Measurements from ENCODE around the gene ST6GAL1. TPM values are rescaled to one million over a fixed set of nuclear protein-coding genes. Genes with fewer than 3 reads are reported as not detected.
A peak's percentile ranks its signal among the peaks of the same experiment; 100 is the strongest.
"Not testable (repeated sequence)": the region's sequence is repeated elsewhere in the genome, so short reads cannot be mapped to it uniquely, and the experiment has no call there.

The ST6GAL1 gene
- total RNA-seq, 1 experiment from 2014 or later = 25.6 TPM

GRCh38 chr3:186990878-186991308 is 60.6 kb downstream of the ST6GAL1 start:
- Histone ChIP-seq H2AFZ (no peak overlapping the region), H3K9me2 (ENCODE audit: insufficient read depth) (no peaks in the 10 kb centered on the region), H3K27ac (peak overlapping the region; percentile 73), H3K4me2 (no peak overlapping the region; the same call in 1 of the 2 replicates), H3K36me3 (ENCODE audit: low read depth) (no peaks in the 10 kb centered on the region), H3F3A (ENCODE audit: insufficient read depth, low read depth) (peaks cover 22% of the 10 kb centered on the region), H3K9me3 (ENCODE audit: insufficient read depth, low read depth) (0 out of 2 replicates have a peak, but pooled peaks cover 4% of the 10 kb centered on the region), H4K20me1 (ENCODE audit: insufficient read depth) (no peaks in the 10 kb centered on the region), H3K4me1 (replicated peaks; ENCODE audit: insufficient read depth) (peaks cover 31% of the 10 kb centered on the region), H3K27me3 (ENCODE audit: insufficient read depth, low read depth) (no peaks in the 10 kb centered on the region), H3K4me3 (no peak overlapping the region), H3K79me2 (ENCODE audit: low read depth) (no peaks in the 10 kb centered on the region)
- CTCF ChIA-PET = interaction anchor here (0.7 kb wide), 1 partner anchor 194 kb away, joined by 3 read pairs; no protein-coding TSS in a partner anchor
- DNase-seq = peak; percentile 79 to 95
- intact Hi-C loops (cut with micrococcal nuclease; ENCODE audit: unreplicated experiment) = loop anchor here (1.0 to 2.0 kb wide), 2 partner anchors 60 to 71 kb away; partner anchors contain the start of gene ST6GAL1
- no peak for TF ChIP-seq EZH2 (IDR thresholded peaks at IDR 0.05; ENCODE audit: low read depth)
- no peak for TF ChIP-seq CTCF (conservative IDR thresholded peaks at IDR 0.05)
- POLR2A ChIA-PET (ENCODE audit: unreplicated experiment) = interaction anchor here (0.5 to 0.6 kb wide), 3 partner anchors 31 to 1040 kb away, joined by 5 to 13 read pairs (median 8); no protein-coding TSS in a partner anchor
- no TSS peak for BruUV-seq (replicated peaks)

GRCh38 chr3:186991470-186991869 is 61.1 kb downstream of the ST6GAL1 start:
- no peak for DNase-seq
- H3K27ac ChIP-seq = peak overlapping the region; percentile 73
- H4K20me1 ChIP-seq (ENCODE audit: insufficient read depth) = no peaks in the 10 kb centered on the region
- H2AFZ ChIP-seq = no peak overlapping the region
- no peak overlapping the region; the same call in 1 of the 2 replicates for H3K4me2 ChIP-seq
- peaks cover 22% of the 10 kb centered on the region for H3F3A ChIP-seq (ENCODE audit: insufficient read depth, low read depth)
- intact Hi-C loops (cut with micrococcal nuclease; ENCODE audit: unreplicated experiment) = loop anchor here (1.0 to 2.0 kb wide), 2 partner anchors 61 to 71 kb away; partner anchors contain the start of gene ST6GAL1
- CTCF ChIA-PET = interaction anchor here (0.6 kb wide), 1 partner anchor 174 kb away, joined by 5 read pairs; no protein-coding TSS in a partner anchor
- no peak overlapping the region for H3K4me3 ChIP-seq
- no peak for TF ChIP-seq CTCF (conservative IDR thresholded peaks at IDR 0.05)
- TF ChIP-seq EZH2 (IDR thresholded peaks at IDR 0.05; ENCODE audit: low read depth) = no peak
- H3K4me1 ChIP-seq (replicated peaks; ENCODE audit: insufficient read depth) = peaks cover 26% of the 10 kb centered on the region
- POLR2A ChIA-PET (ENCODE audit: unreplicated experiment) = interaction anchor here (0.5 to 0.6 kb wide), 2 partner anchors 31 to 422 kb away, joined by 5 to 13 read pairs; no protein-coding TSS in a partner anchor
- BruUV-seq (replicated peaks) = no TSS peak
- no peaks in the 10 kb centered on the region for H3K27me3 ChIP-seq (ENCODE audit: insufficient read depth, low read depth)
- 0 out of 2 replicates have a peak, but pooled peaks cover 4% of the 10 kb centered on the region for H3K9me3 ChIP-seq (ENCODE audit: insufficient read depth, low read depth)
- no peaks in the 10 kb centered on the region for H3K9me2 ChIP-seq (ENCODE audit: insufficient read depth)
- no peaks in the 10 kb centered on the region for H3K36me3 ChIP-seq (ENCODE audit: low read depth)
- no peaks in the 10 kb centered on the region for H3K79me2 ChIP-seq (ENCODE audit: low read depth)

GRCh38 chr3:186992096-186992495 is 61.8 kb downstream of the ST6GAL1 start:
- H3K4me3 ChIP-seq; H3K36me3 ChIP-seq (ENCODE audit: low read depth); H3K79me2 ChIP-seq (ENCODE audit: low read depth); H4K20me1 ChIP-seq (ENCODE audit: insufficient read depth); DNase-seq; POLR2A ChIA-PET (ENCODE audit: unreplicated experiment); H2AFZ ChIP-seq; intact Hi-C loops (cut with micrococcal nuclease; ENCODE audit: unreplicated experiment); H3K27me3 ChIP-seq (ENCODE audit: insufficient read depth, low read depth); H3K4me2 ChIP-seq; BruUV-seq (replicated peaks); H3K9me3 ChIP-seq (ENCODE audit: insufficient read depth, low read depth); H3K9me2 ChIP-seq (ENCODE audit: insufficient read depth): not testable (repeated sequence)
- Histone ChIP-seq H3F3A (ENCODE audit: insufficient read depth, low read depth) (peaks cover 22% of the 10 kb centered on the region), H3K4me1 (replicated peaks; ENCODE audit: insufficient read depth) (peaks cover 23% of the 10 kb centered on the region), H3K27ac (peak overlapping the region; percentile 73)
- CTCF ChIA-PET = interaction anchor here (1.0 kb wide), 1 partner anchor 143 kb away, joined by 3 read pairs; no protein-coding TSS in a partner anchor

Data from PC-9 (cell line).